ENCODE data around the gene C19orf25.
"Not testable (repeated sequence)": the region's sequence is repeated elsewhere in the genome, so short reads cannot be mapped to it uniquely, and the experiment has no call there.

Gene C19orf25

GRCh38 chr19:1483979-1484428 is 5.0 kb upstream of the C19orf25 start:
- Mint-ChIP-seq H3K27me3 (peaks cover 4% of the 10 kb centered on the region), H3K4me1 (ENCODE audit: low read depth) (peaks cover 26% of the 10 kb centered on the region), H3K4me3 (no peak overlapping the region), H3K27ac (no peak overlapping the region), H3K36me3 (ENCODE audit: low read depth) (peaks cover 5% of the 10 kb centered on the region), H3K9me3 (no peaks in the 10 kb centered on the region)
- intact Hi-C loops (cut with micrococcal nuclease) = no loop called here

- Mint-ChIP-seq H3K4me3 (no peak overlapping the region), H3K4me1 (ENCODE audit: low read depth) (peaks cover 23% of the 10 kb centered on the region), H3K36me3 (ENCODE audit: low read depth) (peaks cover 8% of the 10 kb centered on the region), H3K9me3 (no peaks in the 10 kb centered on the region), H3K27ac (no peak overlapping the region), H3K27me3 (peaks cover 3% of the 10 kb centered on the region)
- intact Hi-C loops (cut with micrococcal nuclease) = no loop called here
Observed at GRCh38 chr19:1483131-1483978, 4.3 kb upstream of the C19orf25 start.

GRCh38 chr19:1482361-1483130 is 3.5 kb upstream of the C19orf25 start:
- no peaks in the 10 kb centered on the region for H3K9me3 Mint-ChIP-seq
- H3K27ac Mint-ChIP-seq = no peak overlapping the region
- H3K27me3 Mint-ChIP-seq = peaks cover 3% of the 10 kb centered on the region
- peaks cover 15% of the 10 kb centered on the region for H3K36me3 Mint-ChIP-seq (ENCODE audit: low read depth)
- H3K4me3 Mint-ChIP-seq = no peak overlapping the region
- intact Hi-C loops (cut with micrococcal nuclease) = no loop called here
- peaks cover 20% of the 10 kb centered on the region for H3K4me1 Mint-ChIP-seq (ENCODE audit: low read depth)

GRCh38 chr19:1481893-1482360 is 2.9 kb upstream of the C19orf25 start:
- H3K27ac Mint-ChIP-seq = no peak overlapping the region
- H3K27me3 Mint-ChIP-seq = peaks cover 3% of the 10 kb centered on the region
- peaks cover 26% of the 10 kb centered on the region for H3K4me1 Mint-ChIP-seq (ENCODE audit: low read depth)
- no peaks in the 10 kb centered on the region for H3K9me3 Mint-ChIP-seq
- H3K36me3 Mint-ChIP-seq (ENCODE audit: low read depth) = peaks cover 21% of the 10 kb centered on the region
- H3K4me3 Mint-ChIP-seq = no peak overlapping the region
- intact Hi-C loops (cut with micrococcal nuclease) = no loop called here

GRCh38 chr19:1481224-1481892 is 2.3 kb upstream of the C19orf25 start:
- intact Hi-C loops (cut with micrococcal nuclease) = no loop called here
- H3K9me3 Mint-ChIP-seq = no peaks in the 10 kb centered on the region
- H3K27ac Mint-ChIP-seq = no peak overlapping the region
- peaks cover 3% of the 10 kb centered on the region for H3K27me3 Mint-ChIP-seq
- no peak overlapping the region for H3K4me3 Mint-ChIP-seq
- H3K36me3 Mint-ChIP-seq (ENCODE audit: low read depth) = peaks cover 26% of the 10 kb centered on the region
- H3K4me1 Mint-ChIP-seq (ENCODE audit: low read depth) = peaks cover 27% of the 10 kb centered on the region

GRCh38 chr19:1477056-1477455 is 2.0 kb downstream of the C19orf25 start:
- intact Hi-C loops (cut with micrococcal nuclease); H3K9me3 Mint-ChIP-seq: not testable (repeated sequence)
- H3K27me3 Mint-ChIP-seq = peaks cover 35% of the 10 kb centered on the region

GRCh38 chr19:1475751-1476437 is 3.1 kb downstream of the C19orf25 start:
- peaks cover 55% of the 10 kb centered on the region for H3K4me1 Mint-ChIP-seq (ENCODE audit: low read depth)
- H3K36me3 Mint-ChIP-seq (ENCODE audit: low read depth) = peaks cover 60% of the 10 kb centered on the region
- no peak overlapping the region for H3K4me3 Mint-ChIP-seq
- H3K9me3 Mint-ChIP-seq = no peaks in the 10 kb centered on the region
- no peak overlapping the region for H3K27ac Mint-ChIP-seq
- intact Hi-C loops (cut with micrococcal nuclease) = no loop called here
- H3K27me3 Mint-ChIP-seq = peaks cover 46% of the 10 kb centered on the region

More at GRCh38 chr19:1477056-1477455, 2.0 kb downstream of the C19orf25 start:
- peaks cover 44% of the 10 kb centered on the region for H3K4me1 Mint-ChIP-seq (ENCODE audit: low read depth)
- H3K27ac Mint-ChIP-seq, H3K4me3 Mint-ChIP-seq: not testable (repeated sequence)
- H3K36me3 Mint-ChIP-seq (ENCODE audit: low read depth) = peaks cover 60% of the 10 kb centered on the region

- Mint-ChIP-seq H3K4me1 (ENCODE audit: low read depth) (peaks cover 52% of the 10 kb centered on the region), H3K27ac (no peak overlapping the region), H3K4me3 (no peak overlapping the region), H3K27me3 (peaks cover 52% of the 10 kb centered on the region), H3K36me3 (ENCODE audit: low read depth) (peaks cover 60% of the 10 kb centered on the region), H3K9me3 (no peaks in the 10 kb centered on the region)
- intact Hi-C loops (cut with micrococcal nuclease) = loop anchor here (5.0 kb wide), 1 partner anchor 37 kb away; the partner anchor contains the start of gene ADAMTSL5
Observed at GRCh38 chr19:1474765-1475351, 4.2 kb downstream of the C19orf25 start.

- no peak overlapping the region for H3K27ac Mint-ChIP-seq
- peaks cover 57% of the 10 kb centered on the region for H3K36me3 Mint-ChIP-seq (ENCODE audit: low read depth)
- H3K4me3 Mint-ChIP-seq = no peak overlapping the region
- H3K4me1 Mint-ChIP-seq (ENCODE audit: low read depth) = peaks cover 47% of the 10 kb centered on the region
- peaks cover 54% of the 10 kb centered on the region for H3K27me3 Mint-ChIP-seq
- intact Hi-C loops (cut with micrococcal nuclease) = loop anchor here (5.0 kb wide), 1 partner anchor 38 kb away; the partner anchor contains the start of gene ADAMTSL5
- no peaks in the 10 kb centered on the region for H3K9me3 Mint-ChIP-seq
Observed at GRCh38 chr19:1474011-1474764, 4.8 kb downstream of the C19orf25 start.

GRCh38 chr19:1473085-1473851 is 5.7 kb downstream of the C19orf25 start:
- no peak overlapping the region for H3K27ac Mint-ChIP-seq
- H3K4me3 Mint-ChIP-seq = no peak overlapping the region
- peaks cover 51% of the 10 kb centered on the region for H3K36me3 Mint-ChIP-seq (ENCODE audit: low read depth)
- H3K27me3 Mint-ChIP-seq = peaks cover 60% of the 10 kb centered on the region
- peaks cover 42% of the 10 kb centered on the region for H3K4me1 Mint-ChIP-seq (ENCODE audit: low read depth)
- intact Hi-C loops (cut with micrococcal nuclease) = loop anchor here (5.0 kb wide), 1 partner anchor 39 kb away; the partner anchor contains the start of gene ADAMTSL5
- H3K9me3 Mint-ChIP-seq = no peaks in the 10 kb centered on the region

- intact Hi-C loops (cut with micrococcal nuclease) = loop anchor here (5.0 kb wide), 1 partner anchor 40 kb away; the partner anchor contains the start of gene ADAMTSL5
- H3K36me3 Mint-ChIP-seq (ENCODE audit: low read depth) = peaks cover 44% of the 10 kb centered on the region
- no peak overlapping the region for H3K27ac Mint-ChIP-seq
- H3K27me3 Mint-ChIP-seq = peaks cover 63% of the 10 kb centered on the region
- peaks cover 41% of the 10 kb centered on the region for H3K4me1 Mint-ChIP-seq (ENCODE audit: low read depth)
- no peak overlapping the region for H3K4me3 Mint-ChIP-seq
- no peaks in the 10 kb centered on the region for H3K9me3 Mint-ChIP-seq
Observed at GRCh38 chr19:1472231-1473084, 6.6 kb downstream of the C19orf25 start.

Measured in dendritic cell treated with granulocyte-macrophage colony-stimulating factor and Interleukin-4, amounts not matched to agents 40 ng/mL and 50 ng/mL, for 4 days (primary cell).